LNCaP clone FGC (cell line): Measurements from ENCODE around the gene ARHGEF19.

Experiments used
- DNase-seq: peaks from one replicate; pipeline ENCODE4 v3.0.0-alpha.2; 2011; ENCODE audit warnings: low read depth
- H3K4me3 ChIP-seq: 2 replicates; pipeline ENCODE4 v1.5.1; 2011; ENCODE audit warnings: mild to moderate bottlenecking, low read depth, low read length, control low read depth
- TF ChIP-seq, protein P1 (sequence below): IDR thresholded peaks from 2 replicates; pipeline ENCODE4 v1.5.1; 2012; ENCODE audit warnings: mild to moderate bottlenecking; ENCODE audit not compliant: control insufficient read depth, insufficient read depth; ENCODE audit errors: extremely low read depth

The ARHGEF19 gene

GRCh38 chr1:16254263-16254928 lies 41.9 kb upstream of the ARHGEF19 start:
- H3K4me3 ChIP-seq, result no peak overlapping the region
- no peak for DNase-seq
- TF ChIP-seq, protein P1, sequence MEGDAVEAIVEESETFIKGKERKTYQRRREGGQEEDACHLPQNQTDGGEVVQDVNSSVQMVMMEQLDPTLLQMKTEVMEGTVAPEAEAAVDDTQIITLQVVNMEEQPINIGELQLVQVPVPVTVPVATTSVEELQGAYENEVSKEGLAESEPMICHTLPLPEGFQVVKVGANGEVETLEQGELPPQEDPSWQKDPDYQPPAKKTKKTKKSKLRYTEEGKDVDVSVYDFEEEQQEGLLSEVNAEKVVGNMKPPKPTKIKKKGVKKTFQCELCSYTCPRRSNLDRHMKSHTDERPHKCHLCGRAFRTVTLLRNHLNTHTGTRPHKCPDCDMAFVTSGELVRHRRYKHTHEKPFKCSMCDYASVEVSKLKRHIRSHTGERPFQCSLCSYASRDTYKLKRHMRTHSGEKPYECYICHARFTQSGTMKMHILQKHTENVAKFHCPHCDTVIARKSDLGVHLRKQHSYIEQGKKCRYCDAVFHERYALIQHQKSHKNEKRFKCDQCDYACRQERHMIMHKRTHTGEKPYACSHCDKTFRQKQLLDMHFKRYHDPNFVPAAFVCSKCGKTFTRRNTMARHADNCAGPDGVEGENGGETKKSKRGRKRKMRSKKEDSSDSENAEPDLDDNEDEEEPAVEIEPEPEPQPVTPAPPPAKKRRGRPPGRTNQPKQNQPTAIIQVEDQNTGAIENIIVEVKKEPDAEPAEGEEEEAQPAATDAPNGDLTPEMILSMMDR, result no peak

GRCh38 chr1:16253332-16253922 lies 41.0 kb upstream of the ARHGEF19 start:
- no peak for DNase-seq
- H3K4me3 ChIP-seq, result no peak overlapping the region

GRCh38 chr1:16252912-16253311 lies 40.5 kb upstream of the ARHGEF19 start:
- no peak overlapping the region for H3K4me3 ChIP-seq
- TF ChIP-seq, protein P1, result no peak
- DNase-seq, result no peak

More at GRCh38 chr1:16253332-16253922, 41.0 kb upstream of the ARHGEF19 start:
- TF ChIP-seq, protein P1, result no peak

- no peak for DNase-seq
- H3K4me3 ChIP-seq, result no peak overlapping the region
- TF ChIP-seq, protein P1, result no peak
These were observed 38.9 kb upstream of the ARHGEF19 start for GRCh38 chr1:16251381-16251780.

GRCh38 chr1:16250524-16251251 lies 38.2 kb upstream of the ARHGEF19 start:
- DNase-seq, result no peak
- no peak overlapping the region for H3K4me3 ChIP-seq
- TF ChIP-seq, protein P1, result no peak

DNA sequence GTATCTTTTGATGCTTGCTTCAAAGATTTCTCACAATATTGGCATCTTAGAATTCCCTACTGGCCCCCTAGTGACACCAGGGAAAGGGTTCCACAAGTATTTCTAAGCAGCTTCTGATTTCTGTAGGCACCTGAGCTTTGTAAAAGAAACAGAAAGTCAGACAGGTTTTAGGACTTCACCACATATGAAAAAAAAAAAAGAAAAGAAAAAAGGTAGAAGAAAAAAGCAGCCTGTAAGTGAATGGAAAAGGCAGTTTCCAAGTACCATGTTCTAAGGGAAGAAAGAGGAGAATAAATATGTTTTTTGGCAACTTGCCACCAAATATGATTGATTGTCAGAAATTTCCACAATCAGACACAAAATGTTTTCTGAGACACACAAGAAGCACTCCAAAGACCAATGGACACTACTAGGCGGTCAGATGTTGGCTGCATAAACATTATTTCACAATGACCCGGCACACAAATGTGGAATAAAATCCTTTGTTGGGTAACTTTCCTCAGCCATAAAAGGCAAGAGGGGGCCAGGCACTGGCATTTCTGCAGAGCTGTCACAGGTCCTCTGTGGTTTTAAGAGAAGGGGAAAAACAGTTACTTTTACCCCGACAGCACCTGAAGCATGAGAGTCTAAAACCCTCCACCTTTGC lies 37.3 kb upstream of the ARHGEF19 start:
- H3K4me3 ChIP-seq, result no peak overlapping the region
- TF ChIP-seq, protein P1, result no peak
- no peak for DNase-seq
